Right ventricle myocardium inferior (tissue), 1 donor: ENCODE results near the gene MFAP2. TPM values are rescaled to one million over a fixed set of nuclear protein-coding genes. Genes with fewer than 3 reads are reported as not detected.
"Not testable (repeated sequence)": the region's sequence is repeated elsewhere in the genome, so short reads cannot be mapped to it uniquely, and the experiment has no call there.

Experiments used
- ATAC-seq: fragments of 200-7000 bp; cut with Tn5 transposase; one replicate; pipeline ENCODE4 v1.9.1; 2020; ENCODE audit warnings: mild to moderate bottlenecking, moderate library complexity
- DNase-seq: peaks from one replicate; pipeline ENCODE4 v3.0.0; 2021; ENCODE audit errors: missing footprints
- intact Hi-C: fragments of 100-400 bp; cut with DNase I; formaldehyde crosslinking; loops from one replicate; pipeline ENCODE4 v1.11.0; 2022
- total RNA-seq: library from RNA; stranded (reverse); fragmentation: NEBNext Ultra II Directional; extraction: Animal tissue kit (Norgen Biotek cat#: 25700); gene quantifications from one replicate; pipeline ENCODE4 v1.2.1, GENCODE V29; 2021
- donor health status: DM: no; HTN: yes; CAD: no; lungs with severe emphysema.

The MFAP2 gene
- total RNA-seq, 1 donor from 2014 or later = 4.8 TPM

DNA sequence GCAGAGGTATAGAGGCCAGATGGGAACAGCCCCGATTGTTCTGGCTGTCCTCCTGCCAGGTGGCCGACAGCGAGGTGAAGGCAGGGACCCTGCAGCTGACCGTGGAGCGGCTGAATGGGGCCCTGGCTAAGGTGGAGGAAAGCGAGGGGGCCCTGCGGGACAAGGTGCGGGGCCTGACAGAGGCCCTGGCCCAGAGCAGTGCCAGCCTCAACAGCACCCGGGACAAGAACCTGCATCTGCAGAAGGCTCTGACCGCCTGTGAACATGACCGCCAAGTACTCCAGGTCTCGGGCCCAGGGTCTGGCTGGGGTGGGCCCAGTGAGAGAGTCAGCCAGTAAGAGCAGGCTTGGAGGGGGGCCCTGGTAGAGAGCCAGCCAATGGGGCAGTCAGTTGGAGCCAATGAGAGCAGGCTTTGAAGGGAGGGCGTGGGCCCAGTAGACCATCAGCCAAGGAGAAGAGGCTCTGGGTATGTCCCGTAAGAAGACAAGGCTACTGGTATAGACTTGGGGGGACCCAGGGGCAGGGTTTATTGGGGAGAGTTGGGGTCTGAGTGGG is 11.3 kb downstream of the MFAP2 start:
- intact Hi-C loops = no loop called here
- DNase-seq (no peak), ATAC-seq (no peak)

DNA sequence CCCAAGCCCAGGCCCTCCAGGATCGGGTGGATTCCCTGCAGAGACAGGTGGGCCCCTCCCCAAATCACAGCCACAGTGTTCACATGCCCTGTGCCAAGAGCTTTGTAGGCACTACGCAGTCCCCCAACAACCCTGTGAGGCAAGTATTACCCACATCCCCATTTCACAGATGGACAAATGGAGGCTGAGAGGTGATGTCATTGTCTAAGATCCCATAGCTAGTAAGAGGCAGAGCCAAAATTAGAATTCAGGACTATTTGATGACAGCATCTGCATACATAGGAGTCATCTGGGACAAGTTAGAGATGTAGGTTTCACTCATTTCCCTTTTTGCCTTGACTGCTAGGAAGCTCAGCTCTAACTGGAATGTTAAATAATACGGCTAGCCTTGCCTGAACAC is 12.0 kb downstream of the MFAP2 start:
- ATAC-seq (no peak), DNase-seq (no peak)
- intact Hi-C loops = no loop called here

DNA sequence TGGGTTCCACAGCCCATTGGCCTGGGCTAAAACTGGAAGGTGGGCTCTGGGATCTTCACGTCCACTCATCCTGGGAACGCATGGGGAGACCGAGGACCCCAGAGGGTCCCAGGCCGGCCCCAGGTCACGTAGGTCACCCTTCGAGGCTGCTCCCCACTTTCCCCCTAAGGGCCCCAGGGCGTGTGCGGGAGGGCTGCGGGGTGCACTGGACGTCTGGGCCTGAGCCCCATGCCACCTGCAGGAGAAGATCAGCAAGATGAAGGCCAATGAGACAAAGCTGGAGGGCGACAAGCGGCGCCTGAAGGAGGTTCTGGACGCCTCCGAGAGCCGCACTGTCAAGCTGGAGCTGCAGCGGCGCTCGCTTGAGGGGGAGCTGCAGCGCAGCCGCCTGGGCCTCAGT is 12.5 kb downstream of the MFAP2 start:
- intact Hi-C loops = no loop called here
- DNase-seq (no peak), ATAC-seq (no peak)

DNA sequence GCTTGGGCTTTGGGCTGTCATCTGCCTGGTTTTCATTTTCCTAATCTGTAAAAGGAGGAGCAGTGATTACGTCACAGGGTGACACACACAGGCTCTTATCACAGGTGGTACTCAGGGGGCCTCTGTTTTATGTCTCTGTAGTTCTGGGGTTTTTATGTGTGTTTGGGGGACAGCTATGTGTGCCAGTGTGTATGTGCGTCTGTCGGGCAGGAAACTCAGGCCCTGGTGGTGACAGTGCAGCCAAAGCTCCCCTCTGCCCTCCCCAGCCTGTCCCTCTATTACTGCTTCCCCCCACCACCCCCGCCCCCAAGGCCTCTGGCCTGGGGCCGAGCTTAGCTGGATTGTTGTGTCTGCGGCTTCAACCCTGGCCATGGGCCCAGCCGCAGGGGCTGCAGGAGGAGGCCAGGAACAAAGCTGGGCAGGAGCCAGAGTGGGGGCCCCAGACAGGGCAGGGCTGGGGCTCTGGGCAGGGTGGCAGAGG is 13.3 kb downstream of the MFAP2 start:
- intact Hi-C loops = no loop called here
- DNase-seq (no peak), ATAC-seq (peak; percentile 38)

DNA sequence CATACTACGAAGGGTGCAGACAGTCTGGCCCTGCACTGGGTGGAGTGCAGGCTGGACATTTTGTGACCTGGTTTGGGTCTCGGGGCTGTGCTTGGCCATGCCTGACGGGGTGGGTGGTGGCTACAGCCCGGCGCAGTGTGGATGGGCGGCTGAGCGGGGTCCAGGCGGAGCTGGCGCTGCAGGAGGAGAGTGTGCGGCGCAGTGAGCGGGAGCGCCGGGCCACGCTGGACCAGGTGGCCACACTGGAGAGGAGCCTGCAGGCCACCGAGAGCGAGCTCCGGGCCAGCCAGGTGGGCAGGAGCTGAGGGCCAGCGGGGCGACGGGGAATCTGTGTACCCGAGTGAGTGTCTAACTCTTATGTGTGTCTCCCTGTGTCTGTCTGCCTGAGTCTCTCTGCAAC is 14.1 kb downstream of the MFAP2 start:
- intact Hi-C loops = no loop called here
- ATAC-seq = no peak
- DNase-seq = no peak

DNA sequence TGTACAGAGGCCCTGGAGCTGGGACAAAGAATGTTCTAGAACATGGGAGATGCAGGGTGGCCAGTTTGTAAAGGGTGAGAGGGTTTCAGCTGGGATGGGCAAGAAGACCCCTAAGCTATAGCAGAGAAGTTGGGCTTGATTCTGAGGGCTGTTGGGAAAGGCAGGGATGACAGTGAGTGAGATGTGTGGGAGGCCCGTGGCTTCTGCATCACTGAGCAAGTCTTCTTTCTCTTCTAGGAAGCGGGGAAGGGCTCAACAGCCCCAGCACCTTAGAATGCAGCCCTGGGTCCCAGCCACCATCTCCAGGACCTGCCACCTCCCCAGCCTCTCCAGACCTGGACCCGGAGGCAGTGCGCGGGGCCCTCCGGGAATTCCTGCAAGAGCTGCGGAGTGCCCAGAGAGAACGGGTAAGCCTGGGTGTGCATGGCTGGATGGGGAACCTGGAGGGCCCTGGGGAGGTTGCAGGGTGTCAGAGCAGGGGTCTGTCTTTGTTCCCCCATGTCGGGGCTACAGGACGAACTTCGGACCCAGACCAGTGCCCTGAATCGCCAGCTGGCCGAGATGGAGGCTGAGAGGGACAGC is 14.8 kb downstream of the MFAP2 start:
- intact Hi-C loops = no loop called here
- DNase-seq = no peak
- ATAC-seq = no peak

DNA sequence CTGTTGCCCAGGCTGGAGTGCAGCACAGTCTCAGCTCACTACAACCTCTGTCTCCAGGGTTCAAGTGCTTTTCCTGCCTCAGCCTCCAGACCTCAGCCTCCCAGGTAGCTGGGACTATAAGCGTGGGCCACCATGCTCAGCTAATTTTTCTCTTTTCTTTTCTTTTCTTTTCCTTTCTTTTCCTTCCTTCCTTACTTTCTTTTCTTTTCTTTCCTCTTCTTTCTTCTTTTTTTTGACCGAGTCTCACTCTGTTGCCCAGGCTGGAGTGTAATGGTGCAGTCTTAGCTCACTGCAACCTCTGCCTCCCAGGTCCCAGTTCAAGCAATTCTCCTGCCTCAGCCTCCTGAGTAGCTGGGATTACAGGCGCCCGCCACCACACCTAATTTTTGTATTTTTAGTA is 16.3 kb downstream of the MFAP2 start:
- intact Hi-C loops = loop anchor here (5.0 kb wide), 1 partner anchor 48 kb away; the partner anchor contains the start of gene ATP13A2
- ATAC-seq, DNase-seq: not testable (repeated sequence)

DNA sequence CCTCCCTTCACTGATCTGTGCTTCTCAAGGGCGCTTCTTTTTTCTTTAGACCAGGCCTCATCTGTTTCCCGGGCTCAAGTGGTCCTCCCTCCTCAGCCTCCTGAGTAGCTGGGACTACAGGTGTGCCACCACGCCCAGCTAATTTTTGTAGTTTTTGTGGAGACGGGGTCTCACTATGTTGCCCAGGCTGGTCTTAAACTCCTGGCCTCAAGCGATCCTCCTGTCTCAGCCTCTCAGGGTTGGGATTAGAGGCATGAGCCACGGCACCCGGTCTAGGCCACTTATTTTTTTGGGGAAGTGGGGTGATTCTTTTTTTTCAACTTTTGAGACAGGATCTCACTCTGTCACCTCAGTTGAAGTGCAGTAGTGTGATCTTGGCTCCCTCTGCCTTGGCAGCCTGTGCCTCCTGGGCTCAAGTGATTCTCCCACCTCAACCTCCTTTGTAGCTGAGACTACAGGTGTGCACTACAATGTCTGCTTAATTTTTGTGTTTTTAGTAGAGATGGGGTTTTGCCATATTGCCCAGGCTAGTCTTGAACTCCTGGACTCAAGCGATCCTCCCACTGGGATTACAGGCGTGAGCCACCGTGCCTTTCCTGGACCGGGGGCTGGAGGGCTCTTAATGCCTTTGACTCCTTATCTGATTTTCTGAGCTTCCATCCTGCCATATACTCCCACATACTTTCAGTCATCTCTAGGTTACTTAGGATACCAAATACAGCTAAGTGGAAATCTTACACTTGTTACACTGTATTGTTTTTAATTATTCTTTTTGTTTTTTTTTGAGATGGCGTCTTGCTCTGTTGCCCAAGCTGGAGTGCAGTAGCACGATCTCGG is 18.9 kb downstream of the MFAP2 start:
- DNase-seq (no peak), ATAC-seq (no peak)
- intact Hi-C loops = loop anchor here (5.0 kb wide), 1 partner anchor 51 kb away; the partner anchor contains the start of gene ATP13A2

DNA sequence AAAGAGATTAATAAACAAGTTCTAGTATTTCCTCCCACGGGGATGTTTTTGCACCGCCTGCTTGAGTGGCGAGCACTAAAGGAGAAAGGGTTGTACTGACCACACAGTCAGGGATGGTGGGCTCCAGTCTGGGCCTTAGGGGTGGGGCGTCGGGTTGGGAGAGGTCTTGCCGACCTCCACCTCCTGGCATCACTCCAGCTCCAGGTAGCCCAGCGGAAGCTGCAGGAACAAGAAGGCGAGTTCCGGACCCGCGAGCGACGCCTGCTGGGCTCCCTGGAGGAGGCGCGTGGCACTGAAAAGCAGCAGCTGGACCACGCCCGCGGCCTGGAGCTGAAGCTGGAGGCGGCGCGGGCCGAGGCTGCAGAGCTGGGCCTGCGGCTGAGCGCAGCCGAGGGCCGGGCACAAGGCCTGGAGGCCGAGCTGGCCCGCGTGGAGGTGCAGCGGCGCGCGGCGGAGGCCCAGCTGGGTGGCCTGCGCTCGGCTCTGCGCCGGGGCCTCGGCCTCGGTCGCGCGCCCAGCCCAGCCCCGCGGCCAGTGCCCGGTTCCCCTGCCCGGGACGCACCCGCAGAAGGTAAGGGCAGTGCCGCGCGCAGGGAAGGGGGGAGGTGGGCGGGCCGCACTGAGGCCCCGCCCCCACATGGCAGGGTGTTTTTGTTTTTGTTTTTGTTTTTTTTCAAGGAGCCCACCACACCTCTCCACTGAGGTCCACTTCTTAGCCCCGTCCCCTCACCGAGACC is 19.7 kb downstream of the MFAP2 start:
- ATAC-seq (peak; percentile 92), DNase-seq (peak; percentile 94)
- intact Hi-C loops = loop anchor here (5.0 kb wide), 1 partner anchor 52 kb away; the partner anchor contains the start of gene ATP13A2

DNA sequence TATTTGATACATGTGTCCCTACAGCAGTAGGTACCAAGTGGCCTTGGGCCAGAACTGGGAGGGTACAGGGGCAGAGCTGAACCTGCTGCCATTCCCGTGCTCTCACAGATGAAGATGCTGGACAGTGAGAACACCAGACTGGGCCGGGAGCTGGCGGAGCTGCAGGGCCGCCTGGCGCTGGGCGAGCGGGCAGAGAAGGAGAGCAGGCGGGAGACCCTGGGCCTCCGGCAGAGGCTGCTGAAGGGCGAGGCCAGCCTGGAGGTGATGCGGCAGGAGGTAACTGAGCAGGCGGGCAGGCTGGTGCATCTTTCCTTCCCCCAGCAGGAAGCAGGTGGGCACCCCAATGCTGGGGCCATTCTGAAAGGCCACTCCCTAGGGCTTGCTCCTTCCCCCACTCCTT is 21.9 kb downstream of the MFAP2 start:
- intact Hi-C loops = no loop called here
- ATAC-seq (no peak), DNase-seq (no peak)

DNA sequence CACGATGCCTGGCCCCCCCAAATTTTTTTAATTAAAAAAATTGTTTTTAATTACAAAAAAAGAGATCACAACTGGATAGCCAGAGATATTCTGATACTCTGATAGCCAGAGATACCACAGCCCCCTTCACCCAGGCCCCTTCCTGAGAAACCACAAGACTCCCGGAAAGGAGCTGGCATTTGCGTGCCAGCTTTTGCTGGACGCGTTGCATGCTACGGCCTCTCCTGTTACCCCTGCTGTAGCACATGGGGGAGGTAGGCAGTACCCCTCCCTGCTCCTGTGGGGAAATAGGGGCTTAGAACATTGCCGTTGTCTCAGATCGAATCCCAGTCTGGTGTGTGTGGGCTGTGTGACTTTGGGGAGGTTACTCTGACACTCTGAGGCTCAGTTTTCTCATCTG is 22.7 kb downstream of the MFAP2 start:
- DNase-seq = no peak
- intact Hi-C loops = no loop called here

DNA sequence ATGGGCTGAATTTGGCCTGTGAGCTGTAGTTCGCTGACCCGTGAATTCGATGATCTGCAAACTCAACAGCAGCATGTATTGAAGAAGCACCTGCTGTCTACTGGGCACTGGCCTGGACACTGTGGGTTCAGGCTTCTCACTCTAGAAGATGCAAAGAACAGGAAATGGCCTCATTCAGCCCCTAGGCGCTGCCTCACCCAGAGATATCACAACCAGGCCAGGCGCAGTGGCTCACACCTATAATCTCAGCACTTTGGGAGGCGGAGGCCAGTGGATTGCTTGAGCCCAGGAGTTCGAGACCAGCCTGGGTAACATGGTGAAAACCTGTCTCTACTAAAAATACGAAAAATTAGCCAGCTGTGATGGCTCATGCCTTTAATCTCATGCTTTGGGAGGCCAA is 23.6 kb downstream of the MFAP2 start:
- ATAC-seq (no peak), DNase-seq (no peak)
- intact Hi-C loops = no loop called here

More for the DNA sequence above, 22.7 kb downstream of the MFAP2 start:
- ATAC-seq = no peak

DNA sequence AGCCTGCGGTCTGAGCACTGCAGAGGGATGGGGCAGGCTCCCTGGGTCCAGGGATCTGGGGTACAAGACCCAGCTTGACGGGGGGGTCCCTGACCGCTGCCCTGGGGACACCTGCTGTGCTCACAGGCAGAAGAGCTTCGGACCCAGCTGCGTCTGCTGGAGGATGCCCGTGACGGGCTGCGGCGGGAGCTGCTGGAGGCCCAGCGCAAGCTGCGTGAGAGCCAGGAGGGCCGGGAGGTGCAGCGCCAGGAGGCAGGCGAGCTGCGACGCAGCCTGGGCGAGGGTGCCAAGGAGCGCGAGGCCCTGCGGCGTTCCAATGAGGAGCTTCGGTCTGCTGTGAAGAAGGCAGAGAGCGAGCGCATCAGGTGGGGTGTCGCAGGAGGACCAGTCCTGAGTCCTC is 25.2 kb downstream of the MFAP2 start:
- DNase-seq = no peak
- intact Hi-C loops = no loop called here
- ATAC-seq = no peak

DNA sequence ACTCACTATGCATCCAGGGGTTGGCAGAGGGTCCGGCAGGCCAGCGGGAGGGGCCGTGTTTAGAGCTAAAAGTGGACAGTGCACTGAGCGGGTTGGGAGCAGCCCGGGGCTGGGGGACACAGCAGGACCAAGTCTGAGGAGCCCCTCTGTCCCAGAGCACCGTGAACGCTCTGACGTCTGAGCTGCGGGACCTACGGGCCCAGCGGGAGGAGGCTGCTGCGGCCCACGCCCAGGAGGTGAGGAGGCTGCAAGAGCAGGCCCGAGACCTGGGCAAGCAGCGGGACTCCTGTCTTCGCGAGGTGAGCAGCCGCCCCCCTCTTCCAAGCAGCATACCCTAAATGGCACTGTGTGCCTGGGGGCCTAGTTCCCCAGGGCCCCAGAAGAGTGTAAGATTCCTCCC is 25.8 kb downstream of the MFAP2 start:
- ATAC-seq (no peak), DNase-seq (no peak)
- intact Hi-C loops = loop anchor here (5.0 kb wide), 2 partner anchors 93 to 283 kb away; no protein-coding TSS in a partner anchor

DNA sequence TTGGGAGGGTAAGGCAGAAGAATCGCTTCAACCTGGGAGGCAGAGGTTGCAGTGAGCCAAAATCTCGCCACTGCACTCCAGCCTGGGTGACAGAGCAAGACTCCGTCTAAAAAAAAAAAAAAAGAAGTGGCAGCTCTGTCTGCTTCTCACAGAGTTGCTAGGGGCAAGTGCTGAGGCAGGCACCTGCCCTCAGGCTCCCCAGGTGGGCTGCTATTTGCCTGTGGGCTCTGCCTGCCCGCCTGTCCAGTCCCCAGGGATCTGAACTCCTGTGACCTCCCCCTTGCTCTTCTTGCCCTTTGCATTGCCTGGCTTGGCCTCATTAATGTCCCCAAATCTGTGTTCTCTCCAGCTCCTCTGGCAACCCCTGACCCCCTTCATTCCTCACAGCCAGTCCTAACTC is 28.0 kb downstream of the MFAP2 start:
- ATAC-seq, DNase-seq: not testable (repeated sequence)
- intact Hi-C loops = loop anchor here (5.0 kb wide), 2 partner anchors 95 to 285 kb away; no protein-coding TSS in a partner anchor

DNA sequence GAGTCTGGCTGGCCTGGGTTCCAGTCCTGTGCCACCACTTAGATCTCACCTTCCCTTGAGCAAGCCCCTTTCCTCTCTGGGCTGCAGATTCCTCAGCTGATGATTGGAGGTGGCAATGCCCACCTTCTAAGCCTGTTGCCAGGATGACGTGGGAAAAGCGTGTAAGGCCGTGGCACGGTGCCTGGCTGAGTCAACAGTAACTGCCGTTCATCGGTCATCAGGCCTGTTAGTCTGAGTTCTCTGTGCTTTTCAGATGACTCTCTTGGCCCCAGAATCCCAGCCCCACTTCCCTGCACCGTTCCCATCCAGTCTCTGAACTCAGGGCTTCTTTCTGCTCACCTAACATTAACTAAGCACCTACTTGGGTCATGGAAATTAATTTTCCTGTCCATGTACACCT is 31.4 kb downstream of the MFAP2 start:
- DNase-seq, intact Hi-C loops, ATAC-seq: not testable (repeated sequence)

DNA sequence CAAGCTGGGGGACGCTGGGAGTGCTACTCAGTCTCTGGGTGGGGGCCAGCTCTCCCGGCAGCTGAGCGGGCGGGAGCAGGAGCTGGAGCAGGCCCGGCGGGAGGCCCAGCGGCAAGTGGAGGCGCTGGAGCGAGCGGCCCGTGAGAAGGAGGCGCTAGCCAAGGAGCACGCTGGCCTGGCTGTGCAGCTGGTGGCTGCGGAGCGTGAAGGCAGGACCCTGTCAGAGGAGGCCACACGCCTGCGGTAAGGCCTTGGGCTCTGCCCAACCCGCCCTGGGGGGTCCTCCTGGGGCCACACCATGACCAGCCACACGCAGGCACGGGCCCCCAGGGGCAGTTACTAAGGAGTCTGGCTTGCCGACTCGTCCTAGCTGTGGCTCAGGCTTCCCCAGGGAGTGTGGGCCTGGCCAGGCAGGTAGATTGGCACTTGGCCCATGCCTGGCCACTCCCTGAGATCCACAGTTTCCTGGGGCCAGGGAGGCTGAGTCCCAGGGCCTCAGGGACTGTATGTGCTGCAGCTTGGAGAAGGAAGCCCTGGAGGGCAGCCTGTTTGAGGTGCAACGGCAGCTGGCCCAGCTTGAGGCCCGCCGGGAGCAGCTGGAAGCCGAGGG is 32.0 kb downstream of the MFAP2 start:
- ATAC-seq, DNase-seq, intact Hi-C loops: not testable (repeated sequence)

DNA sequence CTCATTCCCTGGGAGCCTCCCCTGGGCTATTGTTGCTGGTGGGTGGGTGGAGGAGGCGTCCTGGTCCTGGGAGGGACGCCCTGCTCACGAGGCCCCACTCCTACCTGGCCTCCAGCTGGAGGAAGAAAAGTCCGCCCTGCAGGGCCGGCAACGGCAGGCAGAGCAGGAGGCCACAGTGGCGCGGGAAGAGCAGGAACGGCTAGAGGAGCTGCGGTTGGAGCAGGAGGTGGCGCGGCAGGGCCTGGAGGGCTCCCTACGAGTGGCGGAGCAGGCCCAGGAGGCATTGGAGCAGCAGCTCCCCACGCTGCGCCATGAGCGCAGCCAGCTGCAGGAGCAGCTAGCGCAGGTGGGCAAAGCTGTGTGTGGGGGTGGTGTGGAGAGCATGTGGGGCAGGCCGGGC is 33.8 kb downstream of the MFAP2 start:
- no peak for DNase-seq
- intact Hi-C loops = no loop called here
- ATAC-seq = no peak

DNA sequence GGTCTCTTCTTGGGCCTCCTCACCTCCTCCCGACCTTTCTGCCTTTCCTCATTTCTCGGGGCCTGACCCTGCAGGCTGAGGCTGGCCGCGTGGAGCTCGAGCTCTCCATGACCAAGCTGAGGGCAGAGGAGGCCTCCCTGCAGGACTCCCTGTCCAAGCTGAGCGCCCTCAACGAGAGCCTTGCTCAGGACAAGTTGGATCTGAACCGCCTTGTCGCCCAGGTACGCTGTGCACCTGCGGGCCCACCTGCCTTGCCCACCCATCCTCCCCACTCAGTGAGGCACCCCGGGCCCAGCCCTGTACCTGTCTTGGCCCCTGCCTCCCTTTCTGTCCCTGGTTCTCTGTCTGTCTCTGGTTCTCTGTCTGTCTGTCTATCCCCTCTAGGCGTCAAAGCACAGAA is 34.2 kb downstream of the MFAP2 start:
- DNase-seq, intact Hi-C loops, ATAC-seq: not testable (repeated sequence)
